Heart left ventricle (tissue), 13 donors: ENCODE measurements around the gene CPO.

Experiments
- CTCF ChIP-seq, 12 donors: fragments of 200-600 bp; sonication (generic) in 4 of 12; IDR thresholded peaks; one replicate each; pipeline versions ENCODE4 v1.5.0 to v1.8.0; 2018 to 2022; ENCODE audit warnings: antibody characterized with exemption in 12 of 12, mild to moderate bottlenecking in 5 of 12
- POLR2A ChIP-seq, 2 donors: fragments of 450-650 bp; IDR thresholded peaks; one replicate each; pipeline ENCODE4 v1.6.1; 2017; ENCODE audit warnings: antibody characterized with exemption in 2 of 2, mild to moderate bottlenecking in 2 of 2, moderate library complexity in 2 of 2
- donor health status: ischemic (EF 13 %, LVEDD 7.1; RV severe dilation, severe dysfunction).
- donor health status: DM: no; HTN: yes; CAD: no.
- donor health status: DM: no; HTN: no; CAD: no.
- donor health status: ischemic (EF 25% LVEDD 6.9; RV normal size, moderate dysfunction).
- donor health status: ischemic (EF 25% LVEDD 5.7; RV mildly dilated, moderate dysfunction).
- donor health status: ischemic (EF 35%, LVEDD 5.7; RV mildly dilated, moderate dysfunction).
- donor health status: nonischemic (EF 11% LVEDD 7.7; RV severe dilation, severe dysfunction).
- donor health status: DM: yes; HTN: yes; CAD: no.
- donor health status: PGD.
- donor health status: ischemic (EF 29% LVEDD 5.4; RV normal size, mild dysfunction).
- donor health status: nonischemic (EF 23%, LVEDD 6.1; RV moderate dilation, normal function).

GRCh38 chr2:206974551-206974950 is 35.2 kb downstream of the CPO start:
- TF ChIP-seq POLR2A (IDR thresholded peaks at IDR 0.05) (no peak), CTCF (IDR thresholded peaks at IDR 0.05) (no peak)
